Amniotic epithelial cell (primary cell): Measurements from ENCODE around the gene PAPSS1.
A peak's percentile ranks its signal among the peaks of the same experiment; 100 is the strongest.

Source experiments
- DNase-seq: peaks from one replicate; pipeline ENCODE4 v3.0.0-alpha.2; 2010; ENCODE audit warnings: low read depth

PAPSS1 gene

DNA sequence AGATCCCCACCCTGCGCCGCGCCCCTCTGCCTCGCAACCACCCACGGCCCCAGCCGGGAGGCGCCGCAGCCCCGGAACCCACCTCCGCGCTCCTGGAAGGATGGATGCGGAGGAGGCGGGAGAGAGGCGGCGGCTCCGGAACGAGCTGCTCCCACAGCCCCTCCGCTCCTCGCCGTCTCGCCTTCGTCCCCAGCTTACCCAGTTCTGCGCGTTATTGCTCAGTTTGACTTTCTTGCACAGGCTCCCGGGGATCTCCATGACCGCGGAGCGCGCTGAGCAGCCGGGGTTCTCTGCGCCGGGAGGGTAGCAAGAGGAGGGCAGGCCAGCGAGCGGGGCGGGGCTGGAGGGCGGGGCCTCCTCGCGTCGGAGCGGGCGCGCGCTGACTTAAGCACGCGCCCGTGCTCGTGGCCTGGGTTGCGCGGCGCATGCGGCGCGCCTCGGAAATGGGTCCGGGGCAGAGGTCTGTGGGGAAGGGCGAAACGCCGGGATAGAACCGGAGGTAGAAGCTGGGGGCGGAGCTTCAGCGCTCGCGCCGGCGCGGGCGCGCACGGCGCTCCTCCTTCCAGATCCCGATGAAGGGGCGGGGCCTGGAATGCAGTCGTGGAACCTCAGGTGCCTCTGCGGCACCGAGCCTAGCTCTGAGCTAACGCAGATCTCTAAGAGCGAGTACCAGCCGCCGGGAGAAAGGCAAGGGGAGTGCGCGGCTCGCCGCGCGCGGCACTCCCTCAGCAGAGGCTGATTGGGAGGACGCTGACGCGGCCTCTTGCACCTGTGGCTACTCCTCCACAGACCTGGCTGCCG, at the start of gene PAPSS1:
PAPSS1 (minus strand) TSS at position 313 of the 801 bp plus-strand sequence; CDS start at position 258, 55 bp downstream.
- peak; percentile 97 for DNase-seq

GRCh38 chr4:107760281-107760947, 40.4 kb upstream of the PAPSS1 start:
- DNase-seq = no peak

- no peak for DNase-seq
Measured at GRCh38 chr4:107757864-107758476, 37.9 kb upstream of the PAPSS1 start.

DNA sequence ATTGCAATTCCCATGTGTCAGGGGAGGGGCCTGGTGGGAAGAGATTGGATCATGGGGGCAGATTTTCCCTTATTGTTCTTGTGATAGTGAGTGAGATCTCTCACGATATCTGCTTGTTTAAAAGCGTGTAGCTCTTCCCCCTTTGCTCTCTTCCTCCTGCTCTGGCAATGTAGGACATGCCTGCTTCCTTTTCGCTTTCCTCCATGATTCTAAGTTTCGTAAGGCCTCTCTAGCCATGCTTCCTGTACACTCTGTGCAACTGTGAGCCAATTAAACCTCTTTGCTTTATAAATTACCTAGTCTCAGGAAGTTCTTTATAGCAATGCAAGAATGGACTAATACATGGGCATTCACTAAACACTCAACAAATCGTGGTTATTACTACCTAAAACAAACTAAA, 37.2 kb upstream of the PAPSS1 start:
- DNase-seq = no peak

DNA sequence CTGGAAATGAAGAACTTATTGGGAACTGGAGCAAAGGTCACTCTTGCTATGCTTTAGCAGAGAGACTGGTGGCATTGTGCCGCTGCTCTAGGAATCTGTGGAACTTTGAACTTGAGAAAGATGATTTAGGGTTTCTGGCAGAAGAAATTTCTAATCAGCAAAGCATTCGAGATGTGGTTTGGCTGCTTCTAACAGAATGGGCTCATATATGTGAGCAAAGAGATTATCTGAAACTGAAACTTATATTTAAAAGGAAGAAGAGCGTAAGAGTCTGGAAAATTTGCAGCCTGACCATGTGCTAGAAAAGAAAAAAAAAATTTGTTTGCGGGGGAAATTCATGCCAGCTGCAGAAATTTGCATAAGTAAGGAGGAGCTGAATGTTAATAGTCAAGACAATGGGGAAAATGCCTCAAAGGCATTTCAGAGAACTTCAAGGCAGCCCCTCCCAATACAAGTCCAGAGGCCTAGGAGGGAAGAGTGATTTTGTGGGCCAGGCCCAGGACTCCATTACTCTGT, 35.9 kb upstream of the PAPSS1 start:
- peak; percentile 88 for DNase-seq

GRCh38 chr4:107751670-107752069, 31.6 kb upstream of the PAPSS1 start:
- peak; percentile 59 for DNase-seq

DNA sequence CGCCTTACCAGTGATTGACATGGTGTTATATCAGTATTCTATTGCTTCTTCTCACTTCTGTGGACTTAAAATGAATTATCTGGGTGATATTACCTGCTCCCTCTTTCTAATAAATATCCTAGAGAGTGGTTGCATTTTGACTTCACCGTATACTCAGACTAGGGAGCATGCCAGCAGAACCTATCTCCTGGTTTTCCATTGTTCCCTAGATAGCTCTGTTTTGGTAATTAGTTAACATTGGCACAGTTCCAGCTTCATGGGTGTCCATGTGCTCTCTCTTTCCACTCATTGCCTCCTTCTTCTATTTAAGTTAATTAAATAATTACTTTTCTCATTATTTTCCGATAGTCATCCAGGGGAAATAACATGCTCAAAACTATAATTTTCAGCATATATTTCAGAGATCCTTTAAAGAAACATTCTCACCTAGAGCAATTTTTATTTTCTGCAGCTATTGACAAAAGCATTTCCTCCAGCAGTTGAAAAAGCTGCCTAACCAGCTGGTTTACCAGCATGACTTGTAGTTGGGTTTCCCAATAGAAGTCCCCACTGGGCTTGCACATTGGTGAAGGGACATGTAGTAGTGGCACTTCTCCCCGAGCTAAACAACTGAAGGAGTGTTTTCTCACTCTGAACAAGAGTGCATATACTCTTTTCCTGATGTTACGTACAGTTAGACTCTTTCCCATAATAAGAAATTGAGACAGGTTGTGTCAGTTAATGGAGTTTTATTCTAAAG, 27.9 kb upstream of the PAPSS1 start:
- DNase-seq = no peak

DNA sequence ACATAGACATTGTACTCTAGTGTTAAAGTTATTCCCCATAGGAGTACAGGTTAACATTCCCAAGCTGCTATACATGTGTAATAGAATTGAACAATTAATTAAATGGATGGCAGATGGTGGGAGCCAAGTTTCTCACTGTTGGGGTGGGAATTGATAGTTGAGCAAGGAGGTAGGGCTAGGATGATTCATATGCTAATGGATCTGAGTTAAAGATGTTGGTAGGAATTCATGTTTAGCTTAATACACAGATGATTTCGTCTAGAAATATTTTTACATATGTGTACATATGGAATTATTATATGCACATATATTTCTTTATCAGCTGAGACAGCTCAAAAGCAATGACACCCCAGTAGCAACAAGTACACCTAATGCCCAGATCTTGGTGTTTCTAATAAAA, 26.1 kb upstream of the PAPSS1 start:
- no peak for DNase-seq

DNA sequence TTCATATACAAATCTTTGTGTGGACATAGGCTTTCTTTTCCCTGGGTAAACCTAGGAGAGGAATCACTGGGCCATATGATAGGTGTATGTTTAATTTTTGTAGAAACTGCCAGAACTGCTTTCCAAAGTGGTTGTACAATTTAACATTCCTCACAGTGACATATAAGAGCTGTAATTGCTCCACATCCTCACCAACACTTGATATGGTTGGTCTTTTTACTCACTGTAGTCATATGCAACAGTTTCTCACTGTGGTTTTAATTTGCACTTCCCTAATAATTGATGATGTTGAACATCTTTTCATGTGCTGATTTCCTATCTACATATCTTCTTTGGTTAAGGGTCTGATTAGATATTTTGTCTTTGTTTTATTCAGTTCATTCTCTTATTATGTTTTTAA, 24.5 kb upstream of the PAPSS1 start:
- DNase-seq = no peak

- DNase-seq = peak; percentile 31
Measured at GRCh38 chr4:107743532-107743931, 23.5 kb upstream of the PAPSS1 start.

GRCh38 chr4:107742791-107743190, 22.8 kb upstream of the PAPSS1 start:
- DNase-seq = no peak

- DNase-seq = no peak
Measured at GRCh38 chr4:107742196-107742595, 22.2 kb upstream of the PAPSS1 start.

GRCh38 chr4:107740950-107741701, 21.1 kb upstream of the PAPSS1 start:
- peak; percentile 89 for DNase-seq

DNA sequence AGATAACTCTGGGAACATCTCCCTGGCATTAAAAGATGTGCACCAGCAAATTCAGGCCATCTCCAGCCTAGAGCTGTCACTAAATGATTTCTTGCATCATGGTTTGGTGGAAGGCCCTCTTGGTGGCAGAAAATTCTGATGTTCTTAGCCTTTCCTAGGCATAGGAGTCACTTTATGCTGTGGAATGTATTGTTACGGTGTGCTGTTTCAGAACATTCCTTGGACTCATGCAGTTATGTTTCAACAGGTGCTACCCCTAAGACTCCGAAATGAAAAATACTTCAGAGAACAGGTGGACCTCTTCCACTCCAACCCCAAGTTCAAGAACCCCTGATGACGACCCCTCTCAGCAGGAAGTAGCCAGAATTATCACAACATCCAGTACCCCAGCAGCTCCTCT, 20.3 kb upstream of the PAPSS1 start:
- DNase-seq = peak; percentile 37

DNA sequence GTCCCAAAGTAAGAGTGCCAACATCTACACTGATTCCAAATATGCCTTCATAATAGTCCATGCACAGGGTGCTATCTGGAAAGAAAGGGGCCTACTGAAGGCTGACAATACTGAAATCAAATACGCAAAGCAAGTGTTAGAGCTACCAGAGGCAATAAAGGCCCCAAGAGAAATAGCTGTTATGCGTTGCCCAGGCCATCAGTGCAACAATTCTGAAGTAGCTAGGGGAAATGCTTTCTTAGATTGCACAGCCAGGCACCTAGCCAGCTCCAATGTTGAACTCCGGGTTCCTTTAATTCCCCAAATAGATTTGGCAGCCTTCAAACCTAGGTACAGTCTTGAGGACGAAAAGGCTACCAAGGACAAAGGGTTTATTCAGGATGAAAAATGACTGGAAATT, 17.4 kb upstream of the PAPSS1 start:
- no peak for DNase-seq

- peak; percentile 51 for DNase-seq
Measured at GRCh38 chr4:107736924-107737448, 17.0 kb upstream of the PAPSS1 start.

DNA sequence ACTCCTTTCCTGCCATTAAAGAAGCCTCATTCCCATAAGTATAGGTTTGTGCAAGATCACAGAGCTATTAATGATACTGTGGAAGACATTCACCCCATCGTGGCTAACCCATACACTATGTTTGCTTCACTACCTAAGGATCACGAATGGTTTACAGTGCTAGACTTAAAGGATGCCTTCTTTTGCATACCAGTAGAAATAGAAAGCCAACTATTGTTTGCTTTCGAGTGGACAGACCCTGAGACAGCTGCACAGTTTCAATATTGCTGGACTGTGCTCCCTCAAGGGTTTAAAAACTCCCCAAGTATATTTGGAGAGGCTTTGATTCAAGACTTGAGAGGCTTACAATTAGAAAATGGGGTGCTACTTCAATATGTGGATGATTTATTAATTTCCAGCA, 16.0 kb upstream of the PAPSS1 start:
- DNase-seq = no peak

DNA sequence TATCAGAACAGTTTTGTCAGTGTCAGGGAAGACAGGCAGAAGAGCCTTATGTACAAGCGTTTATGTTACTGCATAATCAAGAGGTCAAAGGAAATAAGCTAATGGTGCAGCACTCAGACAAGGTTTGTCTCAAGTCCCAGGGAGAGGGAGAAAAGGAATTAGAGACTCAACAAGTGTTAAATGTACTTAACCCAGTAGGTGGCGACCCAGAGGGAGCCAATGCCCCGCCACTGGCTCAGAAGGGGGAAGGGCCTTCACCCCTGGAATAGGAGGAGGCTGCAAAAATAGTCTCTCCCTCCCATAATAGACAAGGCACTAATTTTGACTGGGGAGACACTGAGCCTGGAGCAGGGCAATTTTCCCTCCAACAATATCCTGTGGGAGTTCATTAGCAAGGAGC, 14.1 kb upstream of the PAPSS1 start:
- DNase-seq = no peak

- DNase-seq = no peak
Measured at GRCh38 chr4:107733431-107733925, 13.4 kb upstream of the PAPSS1 start.

GRCh38 chr4:107729050-107729449, 9.0 kb upstream of the PAPSS1 start:
- peak; percentile 36 for DNase-seq
